Measurements from ENCODE around the gene SLC23A2. TPM values are rescaled to one million over a fixed set of nuclear protein-coding genes. Genes with fewer than 3 reads are reported as not detected.
A peak's percentile ranks its signal among the peaks of the same experiment; 100 is the strongest.

Gene SLC23A2
- total RNA-seq, 2 donors from 2014 or later, result 21.0 to 39.1 TPM

GRCh38 chr20:4870906-4871305, 130.4 kb downstream of the SLC23A2 start:
- 90% methylated on average over 5 of the region's 5 CpGs for WGBS
- intact Hi-C loops (cut with DNase I), result no loop called here
- H3K27me3 ChIP-seq (replicated peaks; ENCODE audit: insufficient read depth), result no peaks in the 10 kb centered on the region
- no peaks in the 10 kb centered on the region for H3K9me3 ChIP-seq
- H3K4me3 ChIP-seq, result no peak overlapping the region
- no peak for TF ChIP-seq POLR2AphosphoS5 (IDR thresholded peaks at IDR 0.05)
- no peak for TF ChIP-seq CTCF (IDR thresholded peaks at IDR 0.05)
- TF ChIP-seq POLR2A (IDR thresholded peaks at IDR 0.05), result no peak
- H3K36me3 ChIP-seq, result no peaks in the 10 kb centered on the region
- H3K27ac ChIP-seq, result no peak overlapping the region
- H3K4me1 ChIP-seq (replicated peaks), result peaks cover 2% of the 10 kb centered on the region
- DNase-seq (ENCODE audit: low spot score), result no peak

- 54% methylated on average over 20 of the region's 20 CpGs for WGBS
- Histone ChIP-seq H3K27ac (peak overlapping the region; percentile 61 to 69), H3K4me3 (peak overlapping the region in 1 of 2 donors; percentile 15), H3K36me3 (no peaks in the 10 kb centered on the region), H3K27me3 (replicated peaks; ENCODE audit: insufficient read depth) (no peaks in the 10 kb centered on the region), H3K4me1 (replicated peaks) (peaks cover 2% of the 10 kb centered on the region), H3K9me3 (no peaks in the 10 kb centered on the region)
- peak; percentile 71 for TF ChIP-seq POLR2AphosphoS5 (IDR thresholded peaks at IDR 0.05)
- TF ChIP-seq CTCF (IDR thresholded peaks at IDR 0.05), result no peak
- peak; percentile 66 for DNase-seq (ENCODE audit: low spot score)
- intact Hi-C loops (cut with DNase I), result no loop called here
Observed at GRCh38 chr20:4869290-4870193, 131.8 kb downstream of the SLC23A2 start.

- intact Hi-C loops (cut with DNase I), result no loop called here
- no peak for TF ChIP-seq CTCF (IDR thresholded peaks at IDR 0.05)
- TF ChIP-seq POLR2A (IDR thresholded peaks at IDR 0.05), result no peak
- no peak for TF ChIP-seq POLR2AphosphoS5 (IDR thresholded peaks at IDR 0.05)
- Histone ChIP-seq H3K27me3 (replicated peaks; ENCODE audit: insufficient read depth) (no peaks in the 10 kb centered on the region), H3K36me3 (no peaks in the 10 kb centered on the region), H3K4me3 (no peak overlapping the region), H3K27ac (no peak overlapping the region), H3K9me3 (no peaks in the 10 kb centered on the region), H3K4me1 (replicated peaks) (peaks cover 2% of the 10 kb centered on the region)
- WGBS, result 92% methylated on average over 4 of the region's 4 CpGs
- DNase-seq (ENCODE audit: low spot score), result no peak
Observed at GRCh38 chr20:4867051-4867450, 134.3 kb downstream of the SLC23A2 start.

GRCh38 chr20:4866429-4866828, 134.9 kb downstream of the SLC23A2 start:
- TF ChIP-seq CTCF (IDR thresholded peaks at IDR 0.05) (peak in 1 of 4 experiments; percentile 55), POLR2A (IDR thresholded peaks at IDR 0.05) (no peak)
- peak; percentile 51 for DNase-seq (ENCODE audit: low spot score)
- Histone ChIP-seq H3K9me3 (no peaks in the 10 kb centered on the region), H3K4me3 (no peak overlapping the region), H3K27me3 (replicated peaks; ENCODE audit: insufficient read depth) (no peaks in the 10 kb centered on the region), H3K27ac (no peak overlapping the region), H3K36me3 (peaks cover 0 to under 1% of the 10 kb centered on the region in 2 donors), H3K4me1 (replicated peaks) (peaks cover 2% of the 10 kb centered on the region)
- intact Hi-C loops (cut with DNase I), result no loop called here
- WGBS, result 52% methylated on average over 2 of the region's 2 CpGs

- H3K4me1 ChIP-seq (replicated peaks), result peaks cover 2% of the 10 kb centered on the region
- no peak overlapping the region for H3K4me3 ChIP-seq
- H3K9me3 ChIP-seq, result no peaks in the 10 kb centered on the region
- DNase-seq (ENCODE audit: low spot score), result no peak
- peak; percentile 67 for TF ChIP-seq POLR2AphosphoS5 (IDR thresholded peaks at IDR 0.05)
- no peak for TF ChIP-seq CTCF (IDR thresholded peaks at IDR 0.05)
- TF ChIP-seq POLR2A (IDR thresholded peaks at IDR 0.05), result no peak
- H3K27ac ChIP-seq, result peak overlapping the region in 1 of 2 donors; percentile 5
- intact Hi-C loops (cut with DNase I), result no loop called here
- no peaks in the 10 kb centered on the region for H3K27me3 ChIP-seq (replicated peaks; ENCODE audit: insufficient read depth)
- 59% methylated on average over 4 of the region's 4 CpGs for WGBS
- peaks cover 0 to 4% of the 10 kb centered on the region in 2 donors for H3K36me3 ChIP-seq
Observed at GRCh38 chr20:4864311-4864752, 137.0 kb downstream of the SLC23A2 start.

All from prostate gland (tissue), 2 donors.